Progenitor cell of endocrine pancreas (in vitro differentiated cells): ENCODE data around the gene CCL7. TPM values are rescaled to one million over a fixed set of nuclear protein-coding genes. Genes with fewer than 3 reads are reported as not detected.

Experiments
- DNase-seq: peaks from one replicate; pipeline ENCODE4 v3.0.0; 2021; ENCODE audit warnings: low spot score; ENCODE audit not compliant: unreplicated experiment
- H3K27ac Mint-ChIP-seq: 2 replicates; pipeline ENCODE4 v1.8.0; 2021; ENCODE audit warnings: mild to moderate bottlenecking, moderate library complexity, mixed read lengths
- H3K27me3 Mint-ChIP-seq: 2 replicates; pipeline ENCODE4 v1.8.0; 2021; ENCODE audit warnings: mixed read lengths
- H3K36me3 Mint-ChIP-seq: 2 replicates; pipeline ENCODE4 v1.8.0; 2022; ENCODE audit warnings: mixed read lengths; ENCODE audit not compliant: insufficient read depth
- H3K4me1 Mint-ChIP-seq: 2 replicates; pipeline ENCODE4 v1.8.0; 2021; ENCODE audit warnings: low read depth, mixed read lengths
- H3K4me3 Mint-ChIP-seq: 2 replicates; pipeline ENCODE4 v1.8.0; 2021; ENCODE audit warnings: low read depth, mild to moderate bottlenecking, moderate library complexity, mixed read lengths
- H3K9me3 Mint-ChIP-seq: 2 replicates; pipeline ENCODE4 v1.8.0; 2021; ENCODE audit warnings: low read depth, mixed read lengths
- CTCF ChIP-seq: fragments of 200-600 bp; sonication (generic); IDR thresholded peaks from one replicate; pipeline ENCODE4 v1.5.0; 2021; ENCODE audit warnings: antibody characterized with exemption, mild to moderate bottlenecking; ENCODE audit not compliant: unreplicated experiment
- total RNA-seq: library from RNA; stranded (reverse); gene quantifications from 2 replicates; pipeline ENCODE4 v1.2.1, GENCODE V29; 2021

Gene CCL7
- total RNA-seq, 1 donor from 2014 or later: not detected

GRCh38 chr17:34242587-34243363 is 27.2 kb upstream of the CCL7 start:
- Mint-ChIP-seq H3K4me1 (peaks cover 2% of the 10 kb centered on the region), H3K36me3 (no peaks in the 10 kb centered on the region), H3K9me3 (no peaks in the 10 kb centered on the region)

GRCh38 chr17:34243364-34244320 is 26.4 kb upstream of the CCL7 start:
- no peak overlapping the region for H3K4me3 Mint-ChIP-seq
- no peaks in the 10 kb centered on the region for H3K36me3 Mint-ChIP-seq
- DNase-seq: no peak
- H3K27me3 Mint-ChIP-seq: peaks cover 8% of the 10 kb centered on the region
- H3K9me3 Mint-ChIP-seq: no peaks in the 10 kb centered on the region
- peaks cover 2% of the 10 kb centered on the region for H3K4me1 Mint-ChIP-seq
- no peak overlapping the region for H3K27ac Mint-ChIP-seq
- no peak for TF ChIP-seq CTCF

More at GRCh38 chr17:34242587-34243363, 27.2 kb upstream of the CCL7 start:
- H3K27me3 Mint-ChIP-seq: peaks cover 8% of the 10 kb centered on the region
- no peak for DNase-seq
- no peak overlapping the region for H3K4me3 Mint-ChIP-seq
- no peak overlapping the region for H3K27ac Mint-ChIP-seq
- TF ChIP-seq CTCF: no peak

- Mint-ChIP-seq H3K4me1 (no peaks in the 10 kb centered on the region), H3K27me3 (peaks cover 6% of the 10 kb centered on the region), H3K9me3 (no peaks in the 10 kb centered on the region), H3K36me3 (no peaks in the 10 kb centered on the region), H3K4me3 (no peak overlapping the region), H3K27ac (no peak overlapping the region)
- no peak for TF ChIP-seq CTCF
- DNase-seq: no peak
Measured at GRCh38 chr17:34245351-34245905, 24.6 kb upstream of the CCL7 start.

GRCh38 chr17:34246446-34246845 is 23.6 kb upstream of the CCL7 start:
- Mint-ChIP-seq H3K27me3 (peaks cover 4% of the 10 kb centered on the region), H3K4me3 (no peak overlapping the region), H3K9me3 (no peaks in the 10 kb centered on the region), H3K36me3 (no peaks in the 10 kb centered on the region), H3K27ac (no peak overlapping the region), H3K4me1 (peaks cover 5% of the 10 kb centered on the region)
- no peak for DNase-seq
- no peak for TF ChIP-seq CTCF

GRCh38 chr17:34246881-34247280 is 23.1 kb upstream of the CCL7 start:
- Mint-ChIP-seq H3K36me3 (no peaks in the 10 kb centered on the region), H3K27ac (no peak overlapping the region)
- DNase-seq: no peak

More at GRCh38 chr17:34246881-34247280, 23.1 kb upstream of the CCL7 start:
- peaks cover 5% of the 10 kb centered on the region for H3K4me1 Mint-ChIP-seq
- no peaks in the 10 kb centered on the region for H3K9me3 Mint-ChIP-seq
- no peak for TF ChIP-seq CTCF
- peaks cover 4% of the 10 kb centered on the region for H3K27me3 Mint-ChIP-seq
- no peak overlapping the region for H3K4me3 Mint-ChIP-seq
